ENCODE measurements around the gene CTNNA3. TPM values are rescaled to one million over a fixed set of nuclear protein-coding genes. Genes with fewer than 3 reads are reported as not detected.

CTNNA3 gene
- total and polyA plus RNA-seq, 12 donors, result 0.03 to 14.4 (median 0.47) TPM; not detected in 1

DNA sequence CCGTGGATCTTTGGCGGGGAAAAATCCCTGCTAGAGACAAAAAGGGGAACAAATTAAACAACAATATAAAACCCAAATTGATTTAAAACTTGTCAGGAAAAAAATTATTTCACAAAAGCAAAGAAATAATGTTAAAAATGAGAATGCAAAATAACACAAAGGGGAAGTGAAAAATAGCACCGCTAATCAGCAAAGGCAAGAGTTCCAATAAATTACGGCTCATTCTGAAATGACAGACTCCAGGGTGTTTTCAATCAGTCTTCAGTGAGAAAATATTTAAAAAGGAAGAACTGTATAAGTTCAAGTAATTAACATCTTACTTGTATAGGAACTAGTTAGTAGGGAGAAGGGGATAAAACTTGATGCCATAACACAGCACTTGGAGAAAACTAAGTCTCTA lies 433.3 kb downstream of the CTNNA3 start:
- TF ChIP-seq, protein P1, sequence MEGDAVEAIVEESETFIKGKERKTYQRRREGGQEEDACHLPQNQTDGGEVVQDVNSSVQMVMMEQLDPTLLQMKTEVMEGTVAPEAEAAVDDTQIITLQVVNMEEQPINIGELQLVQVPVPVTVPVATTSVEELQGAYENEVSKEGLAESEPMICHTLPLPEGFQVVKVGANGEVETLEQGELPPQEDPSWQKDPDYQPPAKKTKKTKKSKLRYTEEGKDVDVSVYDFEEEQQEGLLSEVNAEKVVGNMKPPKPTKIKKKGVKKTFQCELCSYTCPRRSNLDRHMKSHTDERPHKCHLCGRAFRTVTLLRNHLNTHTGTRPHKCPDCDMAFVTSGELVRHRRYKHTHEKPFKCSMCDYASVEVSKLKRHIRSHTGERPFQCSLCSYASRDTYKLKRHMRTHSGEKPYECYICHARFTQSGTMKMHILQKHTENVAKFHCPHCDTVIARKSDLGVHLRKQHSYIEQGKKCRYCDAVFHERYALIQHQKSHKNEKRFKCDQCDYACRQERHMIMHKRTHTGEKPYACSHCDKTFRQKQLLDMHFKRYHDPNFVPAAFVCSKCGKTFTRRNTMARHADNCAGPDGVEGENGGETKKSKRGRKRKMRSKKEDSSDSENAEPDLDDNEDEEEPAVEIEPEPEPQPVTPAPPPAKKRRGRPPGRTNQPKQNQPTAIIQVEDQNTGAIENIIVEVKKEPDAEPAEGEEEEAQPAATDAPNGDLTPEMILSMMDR (IDR thresholded peaks at IDR 0.05), result no peak
- no peak for TF ChIP-seq POLR2A (IDR thresholded peaks at IDR 0.05)
- H3K27ac ChIP-seq, result no peak overlapping the region
- no peaks in the 10 kb centered on the region for H3K4me1 ChIP-seq (replicated peaks in 1 of 2)
- no peak for DNase-seq
- H3K36me3 ChIP-seq (replicated peaks in 1 of 2), result no peaks in the 10 kb centered on the region
- no peaks in the 10 kb centered on the region for H3K27me3 ChIP-seq
- H3K4me3 ChIP-seq, result no peak overlapping the region
- intact Hi-C loops (cut with DNase I), result no loop called here
- no peaks in the 10 kb centered on the region for H3K9me3 ChIP-seq (replicated peaks in 1 of 3)
- 57 to 78% (median 65%) methylated on average over 4 of the region's 4 CpGs for whole genome bisulfite sequencing, 4 donors

DNA sequence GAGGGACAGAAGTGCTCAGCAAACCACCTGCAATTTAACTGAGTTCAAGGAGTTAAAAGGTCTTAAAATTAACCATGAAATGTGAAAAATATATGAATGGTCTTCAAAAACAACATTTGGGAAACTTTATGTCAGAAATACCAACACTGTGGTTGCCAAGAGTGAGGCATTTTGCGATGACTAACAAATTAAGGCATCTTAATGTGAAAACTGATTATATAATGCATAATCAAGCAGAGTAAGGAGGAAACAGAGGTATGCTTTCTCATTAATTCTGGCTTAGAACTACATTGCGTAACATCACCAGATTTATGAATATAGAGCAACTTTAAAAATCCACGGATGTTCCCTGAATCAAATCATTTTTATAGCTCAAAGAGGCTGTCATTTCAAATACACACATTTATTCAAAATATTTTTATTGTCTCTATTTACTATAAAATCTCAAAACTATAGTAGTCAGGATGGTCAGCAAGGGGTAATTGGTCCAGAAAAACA lies 434.6 kb downstream of the CTNNA3 start:
- no peaks in the 10 kb centered on the region for H3K27me3 ChIP-seq
- intact Hi-C loops (cut with DNase I), result no loop called here
- TF ChIP-seq, protein P1 (IDR thresholded peaks at IDR 0.05), result no peak
- no peak for TF ChIP-seq POLR2A (IDR thresholded peaks at IDR 0.05)

DNA sequence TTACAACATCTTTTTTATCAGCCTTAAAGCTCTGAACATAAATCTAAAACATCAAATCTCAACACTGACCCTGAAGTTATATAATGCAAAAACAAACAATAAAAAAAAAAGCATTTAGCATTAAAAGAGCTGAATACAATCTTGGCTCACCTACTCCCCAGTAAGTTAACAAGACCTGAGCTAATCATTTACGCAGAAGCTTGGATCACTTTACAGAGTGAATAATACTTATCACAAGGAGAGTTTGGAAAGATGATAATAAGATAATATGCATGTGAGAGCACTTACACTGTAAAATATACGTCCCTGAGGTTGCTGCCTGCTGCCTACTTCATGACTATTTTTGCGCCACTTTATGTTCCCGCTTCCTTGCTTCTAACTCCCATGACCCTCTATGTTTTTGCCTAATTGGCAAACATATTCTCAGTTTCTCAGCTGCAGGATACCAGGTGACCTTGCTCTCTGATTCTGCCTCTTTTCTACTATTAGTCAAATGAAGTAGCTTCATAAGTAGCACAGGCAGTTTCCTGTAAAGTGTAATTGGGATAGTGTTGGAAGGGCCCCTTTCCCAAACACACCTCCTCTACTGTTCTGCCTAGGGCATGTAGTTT lies 436.6 kb downstream of the CTNNA3 start:
- intact Hi-C loops (cut with DNase I), result no loop called here
- Histone ChIP-seq H3K9me3 (replicated peaks in 1 of 3) (no peaks in the 10 kb centered on the region), H3K36me3 (replicated peaks in 1 of 2) (no peaks in the 10 kb centered on the region), H3K27me3 (no peaks in the 10 kb centered on the region), H3K4me3 (no peak overlapping the region), H3K4me1 (replicated peaks in 1 of 2) (no peaks in the 10 kb centered on the region), H3K27ac (no peak overlapping the region)
- DNase-seq, result no peak
- WGBS, 4 donors, result 65 to 75% (median 72%) methylated on average over 4 of the region's 4 CpGs
- TF ChIP-seq, protein P1 (IDR thresholded peaks at IDR 0.05), result no peak
- TF ChIP-seq POLR2A (IDR thresholded peaks at IDR 0.05), result no peak

More for the DNA sequence above, 434.6 kb downstream of the CTNNA3 start:
- Histone ChIP-seq H3K27ac (no peak overlapping the region), H3K4me3 (no peak overlapping the region), H3K9me3 (replicated peaks in 1 of 3) (no peaks in the 10 kb centered on the region), H3K36me3 (replicated peaks in 1 of 2) (no peaks in the 10 kb centered on the region), H3K4me1 (replicated peaks in 1 of 2) (no peaks in the 10 kb centered on the region)
- no peak for DNase-seq
- 80 to 88% (median 86%) methylated on average over 3 of the region's 3 CpGs for WGBS, 4 donors

DNA sequence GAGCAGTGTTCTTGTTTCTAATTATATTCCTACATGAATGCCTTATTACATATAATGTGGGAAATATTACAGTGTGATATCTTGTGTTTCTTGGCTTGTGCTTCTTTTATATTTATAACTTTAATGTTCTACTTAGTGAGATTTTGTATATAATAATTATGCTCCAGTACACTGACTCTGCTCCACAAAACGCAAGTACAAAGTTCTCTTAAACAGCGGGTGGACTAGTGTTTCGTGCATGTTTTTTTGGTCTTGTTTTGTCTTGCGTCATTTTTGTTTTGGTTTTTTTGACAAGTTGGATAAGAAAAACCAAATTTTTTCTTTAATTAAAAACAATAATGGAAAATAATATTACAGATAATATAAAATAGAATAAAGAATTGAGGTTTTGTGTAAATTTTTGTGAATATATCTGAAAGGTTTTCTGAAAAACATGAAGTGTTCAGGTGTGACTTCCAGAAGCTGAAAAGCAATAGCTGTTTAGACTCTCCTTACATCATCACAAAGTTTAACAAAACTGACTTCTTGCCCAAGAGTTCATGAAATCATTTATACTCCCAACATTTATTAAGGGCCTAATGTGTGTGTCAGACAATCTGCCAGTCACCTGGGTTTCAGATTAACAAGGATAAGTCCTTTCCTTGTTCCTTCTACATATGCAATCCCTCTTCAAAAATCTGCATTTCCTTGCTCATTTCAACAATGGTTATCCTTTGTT lies 438.4 kb downstream of the CTNNA3 start:
- DNase-seq, result no peak
- Histone ChIP-seq H3K36me3 (replicated peaks in 1 of 2) (no peaks in the 10 kb centered on the region), H3K27ac (no peak overlapping the region), H3K9me3 (replicated peaks in 1 of 3) (no peaks in the 10 kb centered on the region), H3K4me1 (replicated peaks in 1 of 2) (no peaks in the 10 kb centered on the region), H3K4me3 (no peak overlapping the region), H3K27me3 (no peaks in the 10 kb centered on the region)
- WGBS, 4 donors, result 71 to 83% (median 79%) methylated on average over 4 of the region's 4 CpGs
- intact Hi-C loops (cut with DNase I), result no loop called here
- TF ChIP-seq, protein P1 (IDR thresholded peaks at IDR 0.05), result no peak
- no peak for TF ChIP-seq POLR2A (IDR thresholded peaks at IDR 0.05)
